Measurements from ENCODE around the gene ESR1. TPM values are rescaled to one million over a fixed set of nuclear protein-coding genes. Genes with fewer than 3 reads are reported as not detected.

The ESR1 gene
- total and polyA plus RNA-seq, 12 donors, result 0.28 to 9.4 (median 3.8) TPM

DNA sequence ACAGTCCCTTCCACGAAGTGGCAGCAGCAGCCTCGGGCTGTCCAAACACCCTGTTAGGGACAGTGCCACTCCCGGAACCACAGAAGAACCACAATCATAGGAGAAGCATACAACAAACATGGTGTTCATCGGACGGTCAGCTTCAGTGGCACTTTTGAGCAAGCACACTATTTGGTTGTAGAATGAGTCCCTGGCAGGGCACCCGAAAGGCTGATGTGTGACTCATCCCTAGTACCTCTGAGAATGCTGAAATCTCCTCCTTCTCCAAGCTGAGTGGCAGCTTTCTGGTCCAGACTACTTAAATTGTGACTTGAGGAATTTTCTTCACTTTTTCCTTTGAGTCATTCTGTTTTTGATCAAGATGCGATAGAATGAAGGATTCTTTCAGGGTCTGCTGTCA, 282.5 kb downstream of the ESR1 start:
- Histone ChIP-seq H3K27me3 (no peaks in the 10 kb centered on the region), H3K4me3 (no peak overlapping the region), H3K9me3 (replicated peaks in 1 of 3) (no peaks in the 10 kb centered on the region), H3K36me3 (replicated peaks in 1 of 2) (no peaks in the 10 kb centered on the region), H3K4me1 (replicated peaks in 1 of 2) (peaks cover 4% of the 10 kb centered on the region in 2 donors), H3K27ac (no peak overlapping the region)
- DNase-seq, result peak in 6 of 7 donors; percentile 42 to 64 (median 60)
- 71 to 80% (median 76%) methylated on average over 7 of the region's 7 CpGs for WGBS, 4 donors
- intact Hi-C loops (cut with DNase I), result no loop called here
- no peak for TF ChIP-seq POLR2A (IDR thresholded peaks at IDR 0.05)
- TF ChIP-seq, protein P1, sequence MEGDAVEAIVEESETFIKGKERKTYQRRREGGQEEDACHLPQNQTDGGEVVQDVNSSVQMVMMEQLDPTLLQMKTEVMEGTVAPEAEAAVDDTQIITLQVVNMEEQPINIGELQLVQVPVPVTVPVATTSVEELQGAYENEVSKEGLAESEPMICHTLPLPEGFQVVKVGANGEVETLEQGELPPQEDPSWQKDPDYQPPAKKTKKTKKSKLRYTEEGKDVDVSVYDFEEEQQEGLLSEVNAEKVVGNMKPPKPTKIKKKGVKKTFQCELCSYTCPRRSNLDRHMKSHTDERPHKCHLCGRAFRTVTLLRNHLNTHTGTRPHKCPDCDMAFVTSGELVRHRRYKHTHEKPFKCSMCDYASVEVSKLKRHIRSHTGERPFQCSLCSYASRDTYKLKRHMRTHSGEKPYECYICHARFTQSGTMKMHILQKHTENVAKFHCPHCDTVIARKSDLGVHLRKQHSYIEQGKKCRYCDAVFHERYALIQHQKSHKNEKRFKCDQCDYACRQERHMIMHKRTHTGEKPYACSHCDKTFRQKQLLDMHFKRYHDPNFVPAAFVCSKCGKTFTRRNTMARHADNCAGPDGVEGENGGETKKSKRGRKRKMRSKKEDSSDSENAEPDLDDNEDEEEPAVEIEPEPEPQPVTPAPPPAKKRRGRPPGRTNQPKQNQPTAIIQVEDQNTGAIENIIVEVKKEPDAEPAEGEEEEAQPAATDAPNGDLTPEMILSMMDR (IDR thresholded peaks at IDR 0.05), result no peak

DNA sequence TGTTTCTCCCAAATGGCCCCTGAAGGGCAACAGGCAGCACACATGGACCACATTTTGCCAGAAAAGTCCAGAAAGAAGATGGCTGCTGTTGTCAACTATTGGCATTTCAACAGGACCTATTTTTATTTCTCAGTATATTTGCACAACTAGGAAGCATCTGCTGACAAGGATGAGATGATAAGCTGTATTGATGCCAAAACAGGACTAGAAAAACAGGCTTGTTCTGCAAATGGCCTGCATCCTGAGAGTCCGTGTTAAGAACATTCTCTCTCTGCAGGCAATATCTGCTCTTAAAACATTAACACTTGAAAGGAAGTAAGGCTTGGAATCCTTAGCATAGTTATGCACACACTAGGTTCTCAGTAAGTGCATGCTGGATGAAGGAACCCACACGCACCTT, 283.7 kb downstream of the ESR1 start:
- intact Hi-C loops (cut with DNase I), result no loop called here
- no peak for TF ChIP-seq POLR2A (IDR thresholded peaks at IDR 0.05)
- TF ChIP-seq, protein P1 (IDR thresholded peaks at IDR 0.05), result no peak
- Histone ChIP-seq H3K9me3 (replicated peaks in 1 of 3) (no peaks in the 10 kb centered on the region), H3K4me1 (replicated peaks in 1 of 2) (peaks cover 5 to 6% of the 10 kb centered on the region in 2 donors), H3K27me3 (no peaks in the 10 kb centered on the region), H3K4me3 (no peak overlapping the region), H3K36me3 (replicated peaks in 1 of 2) (no peaks in the 10 kb centered on the region), H3K27ac (no peak overlapping the region)
- no peak for DNase-seq
- 58 to 74% (median 61%) methylated on average over 2 of the region's 2 CpGs for WGBS, 4 donors

DNA sequence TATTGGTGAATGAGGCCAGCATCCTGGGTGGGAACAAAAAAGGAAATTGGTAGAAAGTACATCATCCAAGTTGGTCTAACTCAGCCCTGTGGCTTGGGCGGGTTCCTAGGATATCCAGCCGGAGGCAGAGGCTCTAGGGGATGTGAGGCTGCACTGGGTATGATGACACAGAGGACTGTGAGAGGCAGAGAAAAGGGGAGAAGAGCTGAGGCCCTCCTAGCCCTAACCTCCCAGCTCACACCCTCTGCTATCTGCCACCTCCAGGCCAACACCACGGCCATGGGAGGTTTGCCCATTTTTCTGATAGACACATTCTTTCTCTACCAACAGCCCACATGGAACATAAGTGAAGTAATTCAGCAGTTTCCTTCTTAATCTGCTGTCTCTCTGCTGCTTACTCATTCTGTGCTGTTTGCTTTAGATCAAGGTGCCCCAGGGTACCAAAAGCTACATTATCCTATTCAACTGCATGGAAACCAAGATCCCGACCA, 284.4 kb downstream of the ESR1 start:
- Histone ChIP-seq H3K4me1 (replicated peaks in 1 of 2) (peaks cover 5 to 6% of the 10 kb centered on the region in 2 donors), H3K27ac (no peak overlapping the region), H3K9me3 (replicated peaks in 1 of 3) (no peaks in the 10 kb centered on the region), H3K36me3 (replicated peaks in 1 of 2) (no peaks in the 10 kb centered on the region), H3K4me3 (no peak overlapping the region), H3K27me3 (no peaks in the 10 kb centered on the region)
- DNase-seq, result no peak
- intact Hi-C loops (cut with DNase I), result no loop called here
- WGBS, 4 donors, result 82 to 92% (median 90%) methylated on average over 4 of the region's 4 CpGs
- TF ChIP-seq, protein P1 (IDR thresholded peaks at IDR 0.05), result no peak
- no peak for TF ChIP-seq POLR2A (IDR thresholded peaks at IDR 0.05)

DNA sequence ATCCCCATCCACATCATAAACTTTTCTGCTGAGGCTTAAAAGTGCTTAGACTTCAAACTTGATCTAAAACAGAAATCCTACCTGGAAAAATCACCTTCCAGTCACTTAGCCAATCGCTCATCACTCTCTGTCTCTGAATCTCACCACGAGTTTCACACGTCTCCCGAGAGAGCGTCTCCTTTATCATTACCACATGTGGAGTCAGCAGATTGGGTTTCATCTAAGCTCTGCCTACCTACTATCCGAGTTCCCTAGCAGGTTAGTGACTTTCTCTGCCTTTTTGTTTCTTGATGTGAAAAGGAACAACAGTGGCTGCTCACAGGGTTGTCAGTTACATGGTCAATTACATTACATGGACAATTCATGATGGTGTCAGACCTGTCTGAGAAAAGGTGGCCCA, 286.2 kb downstream of the ESR1 start:
- H3K27ac ChIP-seq, result no peak overlapping the region
- no peak for DNase-seq
- no peaks in the 10 kb centered on the region for H3K27me3 ChIP-seq
- intact Hi-C loops (cut with DNase I), result no loop called here
- TF ChIP-seq POLR2A (IDR thresholded peaks at IDR 0.05), result no peak
- TF ChIP-seq, protein P1 (IDR thresholded peaks at IDR 0.05), result no peak
- H3K9me3 ChIP-seq (replicated peaks in 1 of 3), result no peaks in the 10 kb centered on the region
- peaks cover 5 to 14% of the 10 kb centered on the region in 2 donors for H3K4me1 ChIP-seq (replicated peaks in 1 of 2)
- 87 to 92% (median 88%) methylated on average over 6 of the region's 6 CpGs for WGBS, 4 donors
- no peaks in the 10 kb centered on the region for H3K36me3 ChIP-seq (replicated peaks in 1 of 2)
- no peak overlapping the region for H3K4me3 ChIP-seq
